ENCODE results near the gene NEK8. TPM values are rescaled to one million over a fixed set of nuclear protein-coding genes. Genes with fewer than 3 reads are reported as not detected.

Gene NEK8
- total and polyA plus RNA-seq, 2 of the 8 experiments (the other 6 are each of a cell fraction or from before 2014, with no cell fraction given) = 14.9 to 23.3 TPM

GRCh38 chr17:28744104-28744971 lies 15.8 kb downstream of the NEK8 start (continued):
- TF ChIP-seq BACH1 (IDR thresholded peaks at IDR 0.05; ENCODE audit: low read length) (peak; percentile 40; the same call in 1 of the 2 replicates), FOSL1 (IDR thresholded peaks at IDR 0.05; ENCODE audit: insufficient read depth, low read depth, low read length) (no peak), CBX5 (IDR thresholded peaks at IDR 0.05; ENCODE audit: low read depth, low read length) (no peak), EGR1 (IDR thresholded peaks at IDR 0.05; ENCODE audit: borderline replicate concordance, low read depth, low read length) (no peak), TAF7 (optimal IDR thresholded peaks at IDR 0.05; ENCODE audit: borderline replicate concordance, low read depth, low read length) (no peak), GTF2F1 (IDR thresholded peaks at IDR 0.05; ENCODE audit: borderline replicate concordance, low read depth, low read length) (no peak), BCL11A (IDR thresholded peaks at IDR 0.05; ENCODE audit: low read depth in 2 of 2, low read length in 2 of 2) (no peak), ASH2L (IDR thresholded peaks at IDR 0.05; ENCODE audit: low read length) (no peak), USF2 (IDR thresholded peaks at IDR 0.05; ENCODE audit: low read length) (no peak), CTBP2 (IDR thresholded peaks at IDR 0.05; ENCODE audit: borderline replicate concordance, insufficient read depth, insufficient read length, low read length) (no peak), EP300 (IDR thresholded peaks at IDR 0.05; ENCODE audit: borderline replicate concordance in 1 of 2, low read depth in 2 of 2, low read length in 2 of 2) (no peak; a peak in 1 of 3 replicates), POU5F1 (IDR thresholded peaks at IDR 0.05; ENCODE audit: low read depth, low read length) (no peak), HDAC2 (IDR thresholded peaks at IDR 0.05; ENCODE audit: borderline replicate concordance in 1 of 2, low read depth in 2 of 2, low read length in 2 of 2) (peak in 1 of 2 experiments; percentile 31; a peak in 1 of 4 replicates), BRCA1 (IDR thresholded peaks at IDR 0.05; ENCODE audit: low read depth, low read length) (0 out of 2 replicates have a peak, but pooled peaks have one; percentile 12), NRF1 (IDR thresholded peaks at IDR 0.05; ENCODE audit: low read depth, low read length) (no peak), NANOG (IDR thresholded peaks at IDR 0.05; ENCODE audit: insufficient read depth, low read depth, low read length, poor library complexity, severe bottlenecking) (no peak)
- TF ChIP-seq, protein P1, sequence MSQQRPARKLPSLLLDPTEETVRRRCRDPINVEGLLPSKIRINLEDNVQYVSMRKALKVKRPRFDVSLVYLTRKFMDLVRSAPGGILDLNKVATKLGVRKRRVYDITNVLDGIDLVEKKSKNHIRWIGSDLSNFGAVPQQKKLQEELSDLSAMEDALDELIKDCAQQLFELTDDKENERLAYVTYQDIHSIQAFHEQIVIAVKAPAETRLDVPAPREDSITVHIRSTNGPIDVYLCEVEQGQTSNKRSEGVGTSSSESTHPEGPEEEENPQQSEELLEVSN (IDR thresholded peaks at IDR 0.05) = peak; percentile 68; the same call in 1 of the 2 replicates
- TF ChIP-seq, protein P2, sequence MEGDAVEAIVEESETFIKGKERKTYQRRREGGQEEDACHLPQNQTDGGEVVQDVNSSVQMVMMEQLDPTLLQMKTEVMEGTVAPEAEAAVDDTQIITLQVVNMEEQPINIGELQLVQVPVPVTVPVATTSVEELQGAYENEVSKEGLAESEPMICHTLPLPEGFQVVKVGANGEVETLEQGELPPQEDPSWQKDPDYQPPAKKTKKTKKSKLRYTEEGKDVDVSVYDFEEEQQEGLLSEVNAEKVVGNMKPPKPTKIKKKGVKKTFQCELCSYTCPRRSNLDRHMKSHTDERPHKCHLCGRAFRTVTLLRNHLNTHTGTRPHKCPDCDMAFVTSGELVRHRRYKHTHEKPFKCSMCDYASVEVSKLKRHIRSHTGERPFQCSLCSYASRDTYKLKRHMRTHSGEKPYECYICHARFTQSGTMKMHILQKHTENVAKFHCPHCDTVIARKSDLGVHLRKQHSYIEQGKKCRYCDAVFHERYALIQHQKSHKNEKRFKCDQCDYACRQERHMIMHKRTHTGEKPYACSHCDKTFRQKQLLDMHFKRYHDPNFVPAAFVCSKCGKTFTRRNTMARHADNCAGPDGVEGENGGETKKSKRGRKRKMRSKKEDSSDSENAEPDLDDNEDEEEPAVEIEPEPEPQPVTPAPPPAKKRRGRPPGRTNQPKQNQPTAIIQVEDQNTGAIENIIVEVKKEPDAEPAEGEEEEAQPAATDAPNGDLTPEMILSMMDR (IDR thresholded peaks at IDR 0.05; ENCODE audit: control extremely low read depth in 1 of 3, insufficient read depth in 1 of 3, low read depth in 1 of 3, low read length in 3 of 3) = no peak
